SK-N-MC (cell line): Measurements from ENCODE around the gene SLC27A3.
"Not testable (repeated sequence)": the region's sequence is repeated elsewhere in the genome, so short reads cannot be mapped to it uniquely, and the experiment has no call there.

Experiments
- DNase-seq: peaks from one replicate; pipeline ENCODE4 v3.0.0-alpha.2; 2011; ENCODE audit warnings: low read depth, low spot score
- H3K27ac ChIP-seq: fragments of 200-600 bp; sonication (generic); 2 replicates; pipeline ENCODE4 v1.5.1; 2016; ENCODE audit warnings: mixed run types
- H3K36me3 ChIP-seq: fragments of 200-600 bp; sonication (generic); 2 replicates; pipeline ENCODE4 v1.6.1; 2017; ENCODE audit warnings: antibody characterized with exemption, low read length, mixed read lengths; ENCODE audit not compliant: insufficient read depth
- H3K4me3 ChIP-seq: fragments of 200-600 bp; sonication (generic); 2 replicates; pipeline ENCODE4 v1.5.1; 2016
- H3K9ac ChIP-seq: fragments of 200-600 bp; sonication (generic); 2 replicates; pipeline ENCODE4 v1.8.0; 2017; ENCODE audit warnings: mixed run types, mixed read lengths; ENCODE audit not compliant: insufficient read length
- H3K9me3 ChIP-seq: fragments of 200-600 bp; sonication (generic); 2 replicates; pipeline ENCODE4 v1.6.1; 2017; ENCODE audit warnings: low read depth, mild to moderate bottlenecking, antibody characterized with exemption, low read length, moderate library complexity, mixed read lengths
- EZH2 ChIP-seq: fragments of 200-600 bp; sonication (generic); IDR thresholded peaks from one replicate; pipeline ENCODE4 v1.6.1; 2017; ENCODE audit warnings: antibody characterized with exemption
- FOXP2 ChIP-seq: optimal IDR thresholded peaks from 2 replicates; pipeline ENCODE3; 2011; ENCODE audit warnings: mild to moderate bottlenecking, moderate library complexity; ENCODE audit not compliant: insufficient read depth; ENCODE audit errors: extremely low read length, control extremely low read depth
- POLR2AphosphoS5 ChIP-seq: IDR thresholded peaks from 2 replicates; pipeline ENCODE4 v1.6.1; 2012; ENCODE audit warnings: mild to moderate bottlenecking, low read depth, low read length, borderline replicate concordance

Gene SLC27A3

GRCh38 chr1:153776352-153776751 lies 1.1 kb downstream of the SLC27A3 start:
- DNase-seq, result no peak
- Histone ChIP-seq H3K36me3 (peaks cover 11% of the 10 kb centered on the region; the same call in 1 of the 2 replicates), H3K4me3 (peak overlapping the region; percentile 86), H3K9me3 (no peaks in the 10 kb centered on the region), H3K27ac (no peak overlapping the region), H3K9ac (no peak overlapping the region)
- TF ChIP-seq EZH2, result no peak
- no peak for TF ChIP-seq FOXP2
- TF ChIP-seq POLR2AphosphoS5, result no peak

- Histone ChIP-seq H3K4me3 (no peak overlapping the region), H3K9me3 (no peaks in the 10 kb centered on the region), H3K27ac (no peak overlapping the region), H3K9ac (no peak overlapping the region), H3K36me3 (peaks cover 8% of the 10 kb centered on the region; the same call in 1 of the 2 replicates)
- TF ChIP-seq EZH2 (no peak), POLR2AphosphoS5 (no peak), FOXP2 (no peak)
- DNase-seq, result no peak
Measured at GRCh38 chr1:153776845-153777370, 1.7 kb downstream of the SLC27A3 start.

GRCh38 chr1:153777648-153778047 lies 2.4 kb downstream of the SLC27A3 start:
- Histone ChIP-seq H3K27ac (no peak overlapping the region), H3K4me3 (no peak overlapping the region), H3K36me3 (peaks cover under 1% of the 10 kb centered on the region; the same call in 1 of the 2 replicates), H3K9me3 (no peaks in the 10 kb centered on the region), H3K9ac (no peak overlapping the region)
- no peak for TF ChIP-seq POLR2AphosphoS5
- TF ChIP-seq FOXP2, result no peak
- TF ChIP-seq EZH2, result no peak
- no peak for DNase-seq

GRCh38 chr1:153778051-153778823 lies 3.0 kb downstream of the SLC27A3 start:
- Histone ChIP-seq H3K9me3 (no peaks in the 10 kb centered on the region), H3K27ac (no peak overlapping the region), H3K36me3 (no peaks in the 10 kb centered on the region)

GRCh38 chr1:153778824-153779519 lies 3.8 kb downstream of the SLC27A3 start:
- TF ChIP-seq FOXP2, result no peak
- no peak for TF ChIP-seq EZH2
- no peak for TF ChIP-seq POLR2AphosphoS5
- Histone ChIP-seq H3K27ac (no peak overlapping the region), H3K9ac (no peak overlapping the region), H3K9me3 (no peaks in the 10 kb centered on the region), H3K4me3 (no peak overlapping the region), H3K36me3 (no peaks in the 10 kb centered on the region)
- DNase-seq, result no peak

More at GRCh38 chr1:153778051-153778823, 3.0 kb downstream of the SLC27A3 start:
- Histone ChIP-seq H3K9ac (no peak overlapping the region), H3K4me3 (no peak overlapping the region)
- no peak for TF ChIP-seq FOXP2
- no peak for TF ChIP-seq EZH2
- TF ChIP-seq POLR2AphosphoS5, result no peak
- no peak for DNase-seq

- DNase-seq, result no peak
- Histone ChIP-seq H3K4me3 (no peak overlapping the region), H3K9me3 (no peaks in the 10 kb centered on the region), H3K36me3 (no peaks in the 10 kb centered on the region), H3K27ac (no peak overlapping the region), H3K9ac (no peak overlapping the region)
- TF ChIP-seq FOXP2 (no peak), POLR2AphosphoS5 (no peak), EZH2 (no peak)
Measured at GRCh38 chr1:153779781-153780541, 4.8 kb downstream of the SLC27A3 start.

GRCh38 chr1:153780551-153780950 lies 5.3 kb downstream of the SLC27A3 start:
- Histone ChIP-seq H3K4me3 (no peak overlapping the region), H3K9me3 (no peaks in the 10 kb centered on the region), H3K27ac (no peak overlapping the region), H3K9ac (no peak overlapping the region), H3K36me3 (no peaks in the 10 kb centered on the region)
- TF ChIP-seq EZH2 (no peak), FOXP2 (no peak), POLR2AphosphoS5 (no peak)
- no peak for DNase-seq

- peak overlapping the region; percentile 96 for H3K4me3 ChIP-seq
- H3K9ac ChIP-seq, result peak overlapping the region; percentile 91
- DNase-seq, H3K9me3 ChIP-seq, H3K36me3 ChIP-seq: not testable (repeated sequence)
- H3K27ac ChIP-seq, result peak overlapping the region; percentile 91
Measured at GRCh38 chr1:153782648-153783047, 7.4 kb downstream of the SLC27A3 start.
